Psoas muscle (tissue), 8 donors: ENCODE results near the gene BRAT1. TPM values are rescaled to one million over a fixed set of nuclear protein-coding genes. Genes with fewer than 3 reads are reported as not detected.

ENCODE experiments used
- ATAC-seq, 4 donors: fragments of 200-7000 bp; cut with Tn5 transposase; one replicate each; pipeline ENCODE4 v1.9.1; 2020; ENCODE audit warnings: moderate library complexity in 3 of 4, mild to moderate bottlenecking in 2 of 4
- DNase-seq, 2 donors: peaks; one replicate each; pipeline ENCODE4 v3.0.0-alpha.2; 2020
- H3K27ac ChIP-seq: fragments of 200-600 bp; one replicate; pipeline ENCODE4 v1.8.0; 2022
- H3K27me3 ChIP-seq, 3 donors: fragments of 200-600 bp in 1 of 3; one replicate each; pipeline versions ENCODE4 v1.6.1 to v1.8.0; 2013 to 2022; ENCODE audit warnings: low read length in 2 of 3, mild to moderate bottlenecking in 2 of 3, moderate library complexity in 1 of 3; ENCODE audit not compliant: insufficient read depth in 3 of 3
- H3K36me3 ChIP-seq, 2 donors: fragments of 200-600 bp in 1 of 2; one replicate each; pipeline versions ENCODE4 v1.6.1 to v1.8.0; 2013 to 2022; ENCODE audit warnings: low read depth in 1 of 2, mild to moderate bottlenecking in 1 of 2, moderate library complexity in 1 of 2; ENCODE audit not compliant: insufficient read depth in 1 of 2
- H3K4me1 ChIP-seq: fragments of 200-600 bp; one replicate; pipeline ENCODE4 v1.8.0; 2022
- H3K4me3 ChIP-seq: fragments of 200-600 bp; one replicate; pipeline ENCODE4 v1.8.0; 2022; ENCODE audit warnings: mild to moderate bottlenecking
- H3K9me3 ChIP-seq: fragments of 200-600 bp; one replicate; pipeline ENCODE4 v1.8.0; 2022
- WGBS, 3 donors: extraction: QIAGEN DNeasy Blood & Tissue Kit; methylation state at CpG; one replicate each; pipeline versions ENCODE4 v1.1.6 to v1.1.7; 2013; 5-methylcytosine and 5-hydroxymethylcytosine counted together
- intact Hi-C, 2 donors: fragments of 100-400 bp; cut with DNase I; formaldehyde crosslinking; loops; one replicate each; pipeline versions ENCODE4 v1.11.0 to v1.14.2; 2022
- polyA plus RNA-seq, 3 donors: library from polyadenylated mRNA; stranded (reverse); fragments of 200-250 nt; gene quantifications; one replicate each; pipeline ENCODE4 v1.2.3, GENCODE V29; 2013
- total RNA-seq, 4 donors: library from RNA; stranded (reverse); fragmentation: NEBNext Ultra II Directional in 2 of 4; extraction: Animal tissue kit (Norgen Biotek cat#: 25700) in 2 of 4; gene quantifications; one replicate each; pipeline versions ENCODE4 v1.2.1 to v1.2.4, GENCODE V29; 2021 to 2023
- TF ChIP-seq, protein P1 (sequence below): fragments of 200-600 bp; IDR thresholded peaks from one replicate; pipeline ENCODE4 v1.8.0; 2022; ENCODE audit warnings: antibody characterized with exemption
- donor health status: healthy with polysubstance abuse.
- donor health status: DM: no; HTN: no; CAD: no; lungs with moderate emphysema.
- donor health status: Bipolar disorder and iron deficiency.
- donor health status: healthy.
- donor health status: DM: yes; HTN: yes; CAD: no.
- donor health status: DM: no; HTN: no; CAD: no.
- donor health status: DM: no; HTN: no; CAD: no.
- donor health status: DM: yes; HTN: yes; CAD: no.

BRAT1 gene
- total and polyA plus RNA-seq, 7 donors = 11.9 to 14.8 (median 13.2) TPM

GRCh38 chr7:2524808-2525657 is 30.3 kb downstream of the BRAT1 start:
- Histone ChIP-seq H3K27me3 (peaks cover 0 to 28% (median 28%) of the 10 kb centered on the region in 3 donors), H3K4me1 (peaks cover 14% of the 10 kb centered on the region), H3K27ac (no peak overlapping the region), H3K9me3 (no peaks in the 10 kb centered on the region), H3K4me3 (no peak overlapping the region), H3K36me3 (no peaks in the 10 kb centered on the region)
- intact Hi-C loops = no loop called here
- TF ChIP-seq, protein P1, sequence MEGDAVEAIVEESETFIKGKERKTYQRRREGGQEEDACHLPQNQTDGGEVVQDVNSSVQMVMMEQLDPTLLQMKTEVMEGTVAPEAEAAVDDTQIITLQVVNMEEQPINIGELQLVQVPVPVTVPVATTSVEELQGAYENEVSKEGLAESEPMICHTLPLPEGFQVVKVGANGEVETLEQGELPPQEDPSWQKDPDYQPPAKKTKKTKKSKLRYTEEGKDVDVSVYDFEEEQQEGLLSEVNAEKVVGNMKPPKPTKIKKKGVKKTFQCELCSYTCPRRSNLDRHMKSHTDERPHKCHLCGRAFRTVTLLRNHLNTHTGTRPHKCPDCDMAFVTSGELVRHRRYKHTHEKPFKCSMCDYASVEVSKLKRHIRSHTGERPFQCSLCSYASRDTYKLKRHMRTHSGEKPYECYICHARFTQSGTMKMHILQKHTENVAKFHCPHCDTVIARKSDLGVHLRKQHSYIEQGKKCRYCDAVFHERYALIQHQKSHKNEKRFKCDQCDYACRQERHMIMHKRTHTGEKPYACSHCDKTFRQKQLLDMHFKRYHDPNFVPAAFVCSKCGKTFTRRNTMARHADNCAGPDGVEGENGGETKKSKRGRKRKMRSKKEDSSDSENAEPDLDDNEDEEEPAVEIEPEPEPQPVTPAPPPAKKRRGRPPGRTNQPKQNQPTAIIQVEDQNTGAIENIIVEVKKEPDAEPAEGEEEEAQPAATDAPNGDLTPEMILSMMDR = no peak
- DNase-seq (peak in 1 of 2 donors; percentile 17), ATAC-seq (no peak)
- 79 to 86% (median 83%) methylated on average over 47 to 53 of the region's 53 CpGs for WGBS, 3 donors

GRCh38 chr7:2523941-2524807 is 31.1 kb downstream of the BRAT1 start:
- TF ChIP-seq, protein P1 = no peak
- ATAC-seq (peak; percentile 20 to 53 (median 36)), DNase-seq (peak; percentile 84 to 87)
- Histone ChIP-seq H3K27me3 (peaks cover 0 to 28% (median 25%) of the 10 kb centered on the region in 3 donors), H3K27ac (no peak overlapping the region), H3K9me3 (no peaks in the 10 kb centered on the region), H3K4me1 (peaks cover 14% of the 10 kb centered on the region), H3K36me3 (no peaks in the 10 kb centered on the region), H3K4me3 (peak overlapping the region; percentile 60)
- WGBS, 3 donors = 25 to 35% (median 26%) methylated on average over 43 to 51 of the region's 51 CpGs
- intact Hi-C loops = no loop called here

GRCh38 chr7:2523461-2523936 is 31.8 kb downstream of the BRAT1 start:
- H3K4me3 ChIP-seq = peak overlapping the region; percentile 60
- no peak overlapping the region for H3K27ac ChIP-seq
- intact Hi-C loops = no loop called here
- no peaks in the 10 kb centered on the region for H3K9me3 ChIP-seq
- no peaks in the 10 kb centered on the region for H3K36me3 ChIP-seq
- DNase-seq (no peak), ATAC-seq (no peak)
- H3K4me1 ChIP-seq = peaks cover 12% of the 10 kb centered on the region
- TF ChIP-seq, protein P1 = no peak
- H3K27me3 ChIP-seq = peaks cover 0 to 28% (median 25%) of the 10 kb centered on the region in 3 donors
- WGBS, 3 donors = 28 to 45% (median 42%) methylated on average over 14 to 22 of the region's 22 CpGs

DNA sequence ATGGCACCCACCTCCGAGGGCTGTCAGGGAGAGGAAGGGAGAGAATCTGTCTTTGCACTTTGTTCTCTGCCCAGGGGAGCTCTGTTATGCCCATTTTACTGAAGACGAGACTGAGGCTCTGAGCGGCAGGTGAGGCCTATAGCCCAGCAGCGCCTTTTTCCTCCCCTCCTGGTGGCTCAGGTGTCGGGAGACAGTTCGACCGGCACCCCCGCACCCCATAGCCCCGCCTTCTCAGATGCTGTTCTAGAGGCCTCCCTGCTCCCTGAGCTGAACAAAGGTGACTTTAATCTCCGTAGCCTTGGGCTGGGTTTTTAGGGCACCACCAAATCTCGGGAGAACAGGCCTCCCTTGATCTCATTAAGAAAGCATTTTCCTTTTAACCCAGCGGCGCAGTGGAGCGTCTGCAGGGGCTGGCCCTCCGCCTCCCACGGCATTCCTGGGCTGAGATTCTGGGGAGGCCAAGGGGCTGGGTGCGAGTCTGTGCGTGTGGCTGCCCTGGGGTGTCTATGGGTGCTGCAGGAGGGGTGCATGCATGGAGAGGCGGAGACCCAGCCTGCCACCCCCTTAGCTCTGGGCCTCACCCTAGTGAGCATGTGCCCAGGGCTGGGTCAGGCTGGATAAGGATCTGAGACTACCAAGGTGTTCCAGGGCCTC is 32.4 kb downstream of the BRAT1 start:
- Histone ChIP-seq H3K4me1 (peaks cover 11% of the 10 kb centered on the region), H3K27ac (no peak overlapping the region), H3K27me3 (peaks cover 0 to 28% (median 25%) of the 10 kb centered on the region in 3 donors), H3K36me3 (no peaks in the 10 kb centered on the region), H3K9me3 (no peaks in the 10 kb centered on the region), H3K4me3 (peak overlapping the region; percentile 60)
- 60 to 61% (median 61%) methylated on average over 19 of the region's 19 CpGs for WGBS, 3 donors
- ATAC-seq (no peak), DNase-seq (no peak)
- intact Hi-C loops = no loop called here
- TF ChIP-seq, protein P1 = no peak
